ENCODE measurements around the gene ADGRD1. TPM values are rescaled to one million over a fixed set of nuclear protein-coding genes. Genes with fewer than 3 reads are reported as not detected.

Gene ADGRD1
- total and polyA plus RNA-seq, 5 donors from 2014 or later = 0.56 TPM; not detected in 4

DNA sequence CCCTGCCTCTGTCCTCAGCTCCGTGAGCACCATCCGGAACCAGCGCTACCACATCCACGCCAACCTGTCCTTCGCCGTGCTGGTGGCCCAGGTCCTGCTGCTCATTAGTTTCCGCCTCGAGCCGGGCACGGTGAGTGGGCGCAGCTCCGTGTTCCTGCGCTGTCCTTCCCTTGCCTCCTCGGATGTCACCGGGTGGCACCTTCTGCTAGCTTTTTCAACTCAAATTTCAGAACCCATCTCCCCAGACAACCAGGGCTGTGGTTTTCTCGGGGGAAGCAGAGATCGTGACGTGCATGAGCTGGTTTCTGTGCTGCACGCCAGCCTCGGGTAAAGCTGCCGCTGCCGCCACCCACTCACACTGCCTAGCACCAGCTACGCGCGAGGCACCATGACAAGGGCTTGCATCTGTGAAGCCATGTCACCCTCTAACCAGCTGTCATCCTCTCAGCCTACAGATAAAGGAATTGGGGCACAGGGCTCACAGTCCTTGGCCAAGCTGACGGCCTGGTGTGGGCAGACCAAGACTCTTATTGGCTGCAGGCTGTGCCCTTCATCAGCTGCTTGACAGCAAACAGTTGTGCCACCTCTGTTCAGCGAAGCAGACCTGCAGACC, 152.1 kb downstream of the ADGRD1 start:
- Mint-ChIP-seq H3K4me3 (peak overlapping the region in 2 of 4 donors; percentile 77 to 79), H3K4me1 (peaks cover 0 to 14% (median 8%) of the 10 kb centered on the region in 4 donors), H3K36me3 (no peaks in the 10 kb centered on the region), H3K27ac (peak overlapping the region; percentile 38 to 88 (median 44)), H3K27me3 (peaks cover 5% of the 10 kb centered on the region), H3K9me3 (peaks cover 0 to 2% (median 0%) of the 10 kb centered on the region in 7 donors)
- no peaks in the 10 kb centered on the region for H3K36me3 ChIP-seq (ENCODE audit: control insufficient read depth, insufficient read depth, low read length)
- no peak overlapping the region for H3K27ac ChIP-seq (ENCODE audit: insufficient read depth, low read length, poor library complexity, severe bottlenecking)
- H3K9me3 ChIP-seq (ENCODE audit: control insufficient read depth in 2 of 2, low read length in 2 of 2) = no peaks in the 10 kb centered on the region
- H3K27me3 ChIP-seq (ENCODE audit: control insufficient read depth, insufficient read depth, low read length) = no peaks in the 10 kb centered on the region
- ATAC-seq (ENCODE audit: low read depth in 2 of 2) = peak; percentile 29 to 59
- H3K4me1 ChIP-seq (ENCODE audit: control insufficient read depth, insufficient read depth, low read length, poor library complexity, severe bottlenecking) = peaks cover 5% of the 10 kb centered on the region
- no peak overlapping the region for H3K4me3 ChIP-seq (ENCODE audit: low read depth, low read length)
- peak in 2 of 3 donors; percentile 34 to 44 for DNase-seq

DNA sequence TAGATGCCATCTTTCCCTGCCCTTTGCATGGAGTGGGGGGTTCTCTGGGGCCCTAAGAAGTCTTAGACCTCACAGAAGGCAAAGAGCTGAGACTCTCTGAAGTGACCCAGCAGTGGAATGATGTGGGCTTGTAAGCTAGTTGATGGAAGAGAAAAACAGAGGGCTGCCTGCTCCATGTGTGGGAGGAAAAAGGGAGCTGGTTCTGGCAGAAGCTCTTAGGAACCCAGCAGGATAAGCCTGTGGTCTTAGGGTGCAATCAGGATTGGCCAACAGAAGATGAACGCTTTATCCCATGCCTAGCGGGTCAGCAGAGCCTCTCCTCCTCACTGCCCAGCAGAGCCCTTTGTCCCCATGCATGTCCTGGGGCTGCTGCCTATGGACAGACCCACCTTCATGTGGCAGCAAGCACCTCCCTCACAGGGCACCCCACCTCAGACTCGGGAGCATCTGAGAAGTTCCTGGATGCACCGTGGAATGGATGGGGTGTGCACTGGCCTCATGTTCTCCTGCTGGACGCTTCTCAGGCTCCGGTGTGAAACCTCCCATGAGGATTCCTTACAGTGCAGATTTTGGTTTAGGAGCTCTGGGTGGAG, 152.7 kb downstream of the ADGRD1 start:
- Mint-ChIP-seq H3K36me3 (no peaks in the 10 kb centered on the region), H3K4me1 (peaks cover 0 to 14% (median 8%) of the 10 kb centered on the region in 4 donors), H3K27me3 (peaks cover 8% of the 10 kb centered on the region), H3K27ac (no peak overlapping the region), H3K4me3 (peak overlapping the region in 1 of 4 donors; percentile 77), H3K9me3 (peaks cover 0 to 2% (median 0%) of the 10 kb centered on the region in 7 donors)
- no peaks in the 10 kb centered on the region for H3K36me3 ChIP-seq (ENCODE audit: control insufficient read depth, insufficient read depth, low read length)
- no peaks in the 10 kb centered on the region for H3K27me3 ChIP-seq (ENCODE audit: control insufficient read depth, insufficient read depth, low read length)
- no peak for ATAC-seq (ENCODE audit: low read depth in 2 of 2)
- H3K4me3 ChIP-seq (ENCODE audit: low read depth, low read length) = no peak overlapping the region
- no peak for DNase-seq
- peaks cover 5% of the 10 kb centered on the region for H3K4me1 ChIP-seq (ENCODE audit: control insufficient read depth, insufficient read depth, low read length, poor library complexity, severe bottlenecking)
- no peaks in the 10 kb centered on the region for H3K9me3 ChIP-seq (ENCODE audit: control insufficient read depth in 2 of 2, low read length in 2 of 2)
- H3K27ac ChIP-seq (ENCODE audit: insufficient read depth, low read length, poor library complexity, severe bottlenecking) = no peak overlapping the region

DNA sequence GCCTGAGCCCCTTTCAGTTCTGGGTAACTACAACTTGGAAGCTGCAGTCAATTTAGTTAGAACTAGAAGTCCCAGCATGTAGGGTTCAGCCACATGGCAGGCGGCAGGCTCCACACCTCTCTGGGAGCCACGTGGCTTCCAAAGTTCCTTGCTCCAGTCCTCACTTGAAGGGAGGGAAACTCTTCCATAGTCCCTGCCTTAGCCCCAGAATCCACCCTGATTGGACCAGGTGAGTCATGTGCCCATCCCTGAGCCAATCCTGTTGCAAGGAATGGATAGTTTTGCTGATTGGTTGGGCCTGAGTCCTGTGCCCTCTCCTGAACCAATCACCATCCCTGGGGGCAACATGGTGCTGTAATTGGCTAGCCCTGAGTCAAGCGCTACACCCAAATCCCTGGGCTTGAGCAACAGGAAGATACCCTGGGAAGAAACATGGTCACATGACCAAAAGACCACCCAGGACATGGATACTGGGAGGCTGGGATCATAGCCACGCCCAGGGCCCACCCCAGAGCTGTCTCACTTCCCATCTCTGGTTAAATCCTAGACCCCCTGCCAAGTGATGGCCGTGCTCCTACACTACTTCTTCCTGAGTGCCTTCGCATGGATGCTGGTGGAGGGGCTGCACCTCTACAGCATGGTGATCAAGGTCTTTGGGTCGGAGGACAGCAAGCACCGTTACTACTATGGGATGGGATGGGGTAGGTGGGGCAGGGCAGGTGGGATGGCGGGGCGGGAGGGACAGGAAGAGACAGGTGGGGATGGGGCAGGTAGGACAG, 154.7 kb downstream of the ADGRD1 start:
- Mint-ChIP-seq H3K9me3 (peaks cover 0 to 2% (median 0%) of the 10 kb centered on the region in 7 donors), H3K4me3 (no peak overlapping the region), H3K36me3 (no peaks in the 10 kb centered on the region), H3K4me1 (peaks cover 0 to 14% (median 8%) of the 10 kb centered on the region in 4 donors), H3K27ac (no peak overlapping the region), H3K27me3 (peaks cover 10% of the 10 kb centered on the region)
- Histone ChIP-seq H3K27me3 (ENCODE audit: control insufficient read depth, insufficient read depth, low read length) (no peaks in the 10 kb centered on the region), H3K9me3 (ENCODE audit: control insufficient read depth in 2 of 2, low read length in 2 of 2) (no peaks in the 10 kb centered on the region), H3K4me3 (ENCODE audit: low read depth, low read length) (no peak overlapping the region), H3K4me1 (ENCODE audit: control insufficient read depth, insufficient read depth, low read length, poor library complexity, severe bottlenecking) (peaks cover 5% of the 10 kb centered on the region), H3K27ac (ENCODE audit: insufficient read depth, low read length, poor library complexity, severe bottlenecking) (no peak overlapping the region), H3K36me3 (ENCODE audit: control insufficient read depth, insufficient read depth, low read length) (no peaks in the 10 kb centered on the region)
- ATAC-seq (ENCODE audit: low read depth in 2 of 2) (no peak), DNase-seq (no peak)

DNA sequence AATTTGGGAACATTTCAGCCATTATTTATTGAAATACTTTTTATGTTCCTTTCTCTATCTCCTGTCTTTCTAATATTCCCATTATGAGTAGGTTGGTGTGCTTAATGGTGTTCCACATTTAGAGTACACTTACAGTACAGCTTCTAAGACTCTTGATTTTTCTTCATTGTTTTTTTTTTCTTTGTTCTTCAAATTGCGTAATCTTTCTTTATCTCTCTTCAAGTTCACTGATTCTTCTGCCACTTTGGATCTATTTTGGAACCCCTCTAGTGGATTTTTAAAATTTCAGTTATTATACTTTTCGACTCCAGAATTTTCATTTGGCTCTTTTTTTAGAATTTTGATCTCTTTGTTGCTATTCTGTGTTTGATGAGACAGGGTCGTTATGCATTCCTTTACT, 157.7 kb downstream of the ADGRD1 start:
- H3K27ac Mint-ChIP-seq = no peak overlapping the region
- Histone ChIP-seq H3K36me3 (ENCODE audit: control insufficient read depth, insufficient read depth, low read length) (no peaks in the 10 kb centered on the region), H3K9me3 (ENCODE audit: control insufficient read depth in 2 of 2, low read length in 2 of 2) (no peaks in the 10 kb centered on the region), H3K4me1 (ENCODE audit: control insufficient read depth, insufficient read depth, low read length, poor library complexity, severe bottlenecking) (no peaks in the 10 kb centered on the region), H3K4me3 (ENCODE audit: low read depth, low read length) (no peak overlapping the region), H3K27me3 (ENCODE audit: control insufficient read depth, insufficient read depth, low read length) (no peaks in the 10 kb centered on the region), H3K27ac (ENCODE audit: insufficient read depth, low read length, poor library complexity, severe bottlenecking) (no peak overlapping the region)
- no peak overlapping the region for H3K4me3 Mint-ChIP-seq
- H3K9me3 Mint-ChIP-seq = peaks cover 0 to 2% (median 0%) of the 10 kb centered on the region in 7 donors
- peaks cover 10% of the 10 kb centered on the region for H3K27me3 Mint-ChIP-seq
- no peak for DNase-seq
- H3K36me3 Mint-ChIP-seq = no peaks in the 10 kb centered on the region
- peaks cover 0 to 5% (median 0%) of the 10 kb centered on the region in 4 donors for H3K4me1 Mint-ChIP-seq
- ATAC-seq (ENCODE audit: low read depth in 2 of 2) = no peak

DNA sequence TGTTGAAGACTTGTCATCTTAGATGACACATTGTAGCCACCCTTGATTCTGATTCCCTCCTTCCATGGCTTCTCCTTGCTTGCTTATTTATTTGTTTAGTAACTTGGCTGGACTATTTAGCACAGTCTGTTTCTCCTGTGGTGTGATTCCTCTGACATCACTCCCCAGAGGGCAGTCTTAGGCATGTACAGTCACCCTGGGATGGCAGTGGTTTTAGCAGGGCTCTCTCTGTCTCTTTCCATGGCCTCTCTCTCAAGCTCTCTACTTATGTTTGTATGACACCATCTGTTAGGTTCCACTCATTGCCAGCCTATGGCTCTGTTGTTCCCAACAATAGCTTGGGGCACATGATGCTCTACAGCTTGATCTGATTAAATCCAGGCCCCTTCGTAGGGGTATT, 158.3 kb downstream of the ADGRD1 start:
- no peak for DNase-seq
- peaks cover 0 to 5% (median 0%) of the 10 kb centered on the region in 4 donors for H3K4me1 Mint-ChIP-seq
- peaks cover 0 to 2% (median 0%) of the 10 kb centered on the region in 7 donors for H3K9me3 Mint-ChIP-seq
- H3K9me3 ChIP-seq (ENCODE audit: control insufficient read depth in 2 of 2, low read length in 2 of 2) = no peaks in the 10 kb centered on the region
- H3K36me3 ChIP-seq (ENCODE audit: control insufficient read depth, insufficient read depth, low read length) = no peaks in the 10 kb centered on the region
- no peak overlapping the region for H3K4me3 ChIP-seq (ENCODE audit: low read depth, low read length)
- ATAC-seq (ENCODE audit: low read depth in 2 of 2) = no peak
- H3K27me3 ChIP-seq (ENCODE audit: control insufficient read depth, insufficient read depth, low read length) = no peaks in the 10 kb centered on the region
- H3K4me1 ChIP-seq (ENCODE audit: control insufficient read depth, insufficient read depth, low read length, poor library complexity, severe bottlenecking) = no peaks in the 10 kb centered on the region
- H3K4me3 Mint-ChIP-seq = no peak overlapping the region
- no peaks in the 10 kb centered on the region for H3K36me3 Mint-ChIP-seq
- H3K27ac ChIP-seq (ENCODE audit: insufficient read depth, low read length, poor library complexity, severe bottlenecking) = no peak overlapping the region
- no peak overlapping the region for H3K27ac Mint-ChIP-seq
- H3K27me3 Mint-ChIP-seq = peaks cover 10% of the 10 kb centered on the region

DNA sequence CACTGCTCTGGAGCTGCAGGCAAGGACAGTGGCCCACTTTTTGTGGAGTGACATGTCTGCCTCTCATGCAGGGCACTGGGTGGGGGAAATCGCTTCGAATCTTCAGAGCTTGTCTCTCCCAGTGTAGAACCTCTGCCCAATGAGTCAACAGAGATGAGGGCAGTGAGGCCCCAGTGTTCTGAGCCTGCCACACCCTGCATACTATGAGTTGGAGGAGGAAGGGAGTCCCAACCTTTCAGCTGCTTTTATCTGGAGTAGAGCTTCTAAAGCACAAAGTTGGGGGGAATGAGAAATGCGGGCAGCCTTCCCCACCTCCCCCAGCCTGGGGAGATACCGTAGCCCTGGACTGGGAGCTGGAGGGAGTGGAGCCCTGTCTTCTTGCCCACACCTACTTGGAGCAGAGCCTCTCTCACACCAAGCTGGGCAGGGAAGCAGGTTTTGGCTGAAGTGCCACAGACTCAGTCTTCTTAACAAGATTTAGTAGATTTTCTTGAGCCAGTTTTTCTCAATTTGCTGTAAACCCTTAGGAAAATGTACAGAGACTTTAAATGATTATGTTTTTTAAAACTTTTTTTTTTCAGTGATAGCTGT, 159.1 kb downstream of the ADGRD1 start:
- Histone ChIP-seq H3K27ac (ENCODE audit: insufficient read depth, low read length, poor library complexity, severe bottlenecking) (no peak overlapping the region), H3K27me3 (ENCODE audit: control insufficient read depth, insufficient read depth, low read length) (no peaks in the 10 kb centered on the region), H3K4me1 (ENCODE audit: control insufficient read depth, insufficient read depth, low read length, poor library complexity, severe bottlenecking) (no peaks in the 10 kb centered on the region), H3K4me3 (ENCODE audit: low read depth, low read length) (no peak overlapping the region), H3K36me3 (ENCODE audit: control insufficient read depth, insufficient read depth, low read length) (no peaks in the 10 kb centered on the region), H3K9me3 (ENCODE audit: control insufficient read depth in 2 of 2, low read length in 2 of 2) (no peaks in the 10 kb centered on the region)
- Mint-ChIP-seq H3K4me3 (no peak overlapping the region), H3K27me3 (peaks cover 10% of the 10 kb centered on the region), H3K27ac (no peak overlapping the region), H3K36me3 (no peaks in the 10 kb centered on the region), H3K4me1 (peaks cover 0 to 5% (median 0%) of the 10 kb centered on the region in 4 donors), H3K9me3 (peaks cover 0 to 2% (median 0%) of the 10 kb centered on the region in 7 donors)
- ATAC-seq (ENCODE audit: low read depth in 2 of 2) = no peak
- DNase-seq = no peak

DNA sequence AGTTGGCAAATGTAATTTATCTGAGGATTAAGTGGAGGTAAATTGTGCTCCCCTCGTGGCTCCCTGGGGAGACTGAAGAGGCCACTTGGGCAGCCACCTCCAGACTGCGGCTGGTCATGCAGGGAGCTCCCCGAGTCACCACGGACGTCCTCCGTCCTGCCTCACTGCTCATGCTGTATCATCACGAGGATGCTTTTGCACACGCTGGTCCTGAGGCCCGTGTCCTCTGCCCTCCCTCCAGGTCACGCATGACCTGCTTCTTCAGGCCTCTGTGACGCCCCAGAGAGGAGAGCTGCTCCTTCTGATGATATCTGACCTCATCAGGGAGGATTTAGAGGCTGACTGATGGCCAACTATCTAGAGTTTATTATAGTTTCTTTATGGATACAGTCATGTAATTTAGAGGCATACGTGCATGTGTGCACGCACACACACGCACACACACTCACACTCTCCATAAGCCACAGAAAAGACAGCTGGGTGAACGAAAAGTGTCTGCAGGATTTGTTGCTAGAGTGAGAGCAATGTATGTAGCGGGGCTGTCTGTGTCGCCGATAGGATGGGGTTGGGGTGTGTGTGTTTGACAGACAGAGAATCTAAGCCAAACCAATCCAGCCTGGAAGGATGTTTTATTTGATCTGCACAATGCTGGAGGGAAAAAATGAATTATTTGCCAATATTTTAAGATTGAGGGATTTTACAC, 160.0 kb downstream of the ADGRD1 start:
- H3K27me3 ChIP-seq (ENCODE audit: control insufficient read depth, insufficient read depth, low read length) = no peaks in the 10 kb centered on the region
- Mint-ChIP-seq H3K4me1 (peaks cover 0 to 5% (median 0%) of the 10 kb centered on the region in 4 donors), H3K36me3 (no peaks in the 10 kb centered on the region), H3K4me3 (no peak overlapping the region), H3K27me3 (peaks cover 10% of the 10 kb centered on the region), H3K9me3 (peaks cover 0 to 2% (median 0%) of the 10 kb centered on the region in 7 donors), H3K27ac (no peak overlapping the region)
- H3K9me3 ChIP-seq (ENCODE audit: control insufficient read depth in 2 of 2, low read length in 2 of 2) = no peaks in the 10 kb centered on the region
- DNase-seq (no peak), ATAC-seq (ENCODE audit: low read depth in 2 of 2) (no peak)
- H3K27ac ChIP-seq (ENCODE audit: insufficient read depth, low read length, poor library complexity, severe bottlenecking) = no peak overlapping the region
- H3K4me1 ChIP-seq (ENCODE audit: control insufficient read depth, insufficient read depth, low read length, poor library complexity, severe bottlenecking) = no peaks in the 10 kb centered on the region
- H3K4me3 ChIP-seq (ENCODE audit: low read depth, low read length) = no peak overlapping the region
- H3K36me3 ChIP-seq (ENCODE audit: control insufficient read depth, insufficient read depth, low read length) = no peaks in the 10 kb centered on the region
